WTC11 (cell line): Measurements from ENCODE around the gene STPG2.

Experiments used
- TF ChIP-seq, protein P1 (sequence below): sonication (generic); formaldehyde crosslinking; IDR thresholded peaks from 2 replicates; pipeline ENCODE4 v1.8.1; 2023; ENCODE audit warnings: mild to moderate bottlenecking, missing genetic modification reagents
- TF ChIP-seq, protein P2 (sequence below): fragments of 200-600 bp; IDR thresholded peaks from 2 replicates; pipeline ENCODE4 v1.8.0; 2022; ENCODE audit warnings: antibody characterized with exemption
- TF ChIP-seq, protein P3 (sequence below): sonication (generic); formaldehyde crosslinking; IDR thresholded peaks from 2 replicates; pipeline ENCODE4 v1.8.1; 2023; ENCODE audit warnings: mild to moderate bottlenecking, missing genetic modification reagents, borderline replicate concordance

DNA sequence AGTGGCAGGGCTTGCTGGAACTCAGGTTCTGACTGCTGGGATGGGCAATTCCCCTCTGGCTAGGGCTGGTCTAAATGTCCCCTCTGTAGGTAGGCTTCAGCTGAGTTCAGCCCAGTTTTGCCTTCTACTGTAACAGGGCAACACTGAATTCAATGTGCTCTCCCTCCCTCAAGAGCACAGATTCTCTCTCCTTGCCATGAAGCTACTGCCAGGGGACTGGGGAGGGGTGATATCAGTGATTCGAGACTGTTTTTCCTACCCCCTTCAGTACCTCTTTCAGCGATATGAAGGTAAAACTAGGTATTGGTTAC is 23.4 kb upstream of the STPG2 start:
- TF ChIP-seq, protein P1, sequence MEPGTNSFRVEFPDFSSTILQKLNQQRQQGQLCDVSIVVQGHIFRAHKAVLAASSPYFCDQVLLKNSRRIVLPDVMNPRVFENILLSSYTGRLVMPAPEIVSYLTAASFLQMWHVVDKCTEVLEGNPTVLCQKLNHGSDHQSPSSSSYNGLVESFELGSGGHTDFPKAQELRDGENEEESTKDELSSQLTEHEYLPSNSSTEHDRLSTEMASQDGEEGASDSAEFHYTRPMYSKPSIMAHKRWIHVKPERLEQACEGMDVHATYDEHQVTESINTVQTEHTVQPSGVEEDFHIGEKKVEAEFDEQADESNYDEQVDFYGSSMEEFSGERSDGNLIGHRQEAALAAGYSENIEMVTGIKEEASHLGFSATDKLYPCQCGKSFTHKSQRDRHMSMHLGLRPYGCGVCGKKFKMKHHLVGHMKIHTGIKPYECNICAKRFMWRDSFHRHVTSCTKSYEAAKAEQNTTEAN (CRISPR knock-in tag) = no peak
- TF ChIP-seq, protein P2, sequence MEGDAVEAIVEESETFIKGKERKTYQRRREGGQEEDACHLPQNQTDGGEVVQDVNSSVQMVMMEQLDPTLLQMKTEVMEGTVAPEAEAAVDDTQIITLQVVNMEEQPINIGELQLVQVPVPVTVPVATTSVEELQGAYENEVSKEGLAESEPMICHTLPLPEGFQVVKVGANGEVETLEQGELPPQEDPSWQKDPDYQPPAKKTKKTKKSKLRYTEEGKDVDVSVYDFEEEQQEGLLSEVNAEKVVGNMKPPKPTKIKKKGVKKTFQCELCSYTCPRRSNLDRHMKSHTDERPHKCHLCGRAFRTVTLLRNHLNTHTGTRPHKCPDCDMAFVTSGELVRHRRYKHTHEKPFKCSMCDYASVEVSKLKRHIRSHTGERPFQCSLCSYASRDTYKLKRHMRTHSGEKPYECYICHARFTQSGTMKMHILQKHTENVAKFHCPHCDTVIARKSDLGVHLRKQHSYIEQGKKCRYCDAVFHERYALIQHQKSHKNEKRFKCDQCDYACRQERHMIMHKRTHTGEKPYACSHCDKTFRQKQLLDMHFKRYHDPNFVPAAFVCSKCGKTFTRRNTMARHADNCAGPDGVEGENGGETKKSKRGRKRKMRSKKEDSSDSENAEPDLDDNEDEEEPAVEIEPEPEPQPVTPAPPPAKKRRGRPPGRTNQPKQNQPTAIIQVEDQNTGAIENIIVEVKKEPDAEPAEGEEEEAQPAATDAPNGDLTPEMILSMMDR = no peak
- TF ChIP-seq, protein P3, sequence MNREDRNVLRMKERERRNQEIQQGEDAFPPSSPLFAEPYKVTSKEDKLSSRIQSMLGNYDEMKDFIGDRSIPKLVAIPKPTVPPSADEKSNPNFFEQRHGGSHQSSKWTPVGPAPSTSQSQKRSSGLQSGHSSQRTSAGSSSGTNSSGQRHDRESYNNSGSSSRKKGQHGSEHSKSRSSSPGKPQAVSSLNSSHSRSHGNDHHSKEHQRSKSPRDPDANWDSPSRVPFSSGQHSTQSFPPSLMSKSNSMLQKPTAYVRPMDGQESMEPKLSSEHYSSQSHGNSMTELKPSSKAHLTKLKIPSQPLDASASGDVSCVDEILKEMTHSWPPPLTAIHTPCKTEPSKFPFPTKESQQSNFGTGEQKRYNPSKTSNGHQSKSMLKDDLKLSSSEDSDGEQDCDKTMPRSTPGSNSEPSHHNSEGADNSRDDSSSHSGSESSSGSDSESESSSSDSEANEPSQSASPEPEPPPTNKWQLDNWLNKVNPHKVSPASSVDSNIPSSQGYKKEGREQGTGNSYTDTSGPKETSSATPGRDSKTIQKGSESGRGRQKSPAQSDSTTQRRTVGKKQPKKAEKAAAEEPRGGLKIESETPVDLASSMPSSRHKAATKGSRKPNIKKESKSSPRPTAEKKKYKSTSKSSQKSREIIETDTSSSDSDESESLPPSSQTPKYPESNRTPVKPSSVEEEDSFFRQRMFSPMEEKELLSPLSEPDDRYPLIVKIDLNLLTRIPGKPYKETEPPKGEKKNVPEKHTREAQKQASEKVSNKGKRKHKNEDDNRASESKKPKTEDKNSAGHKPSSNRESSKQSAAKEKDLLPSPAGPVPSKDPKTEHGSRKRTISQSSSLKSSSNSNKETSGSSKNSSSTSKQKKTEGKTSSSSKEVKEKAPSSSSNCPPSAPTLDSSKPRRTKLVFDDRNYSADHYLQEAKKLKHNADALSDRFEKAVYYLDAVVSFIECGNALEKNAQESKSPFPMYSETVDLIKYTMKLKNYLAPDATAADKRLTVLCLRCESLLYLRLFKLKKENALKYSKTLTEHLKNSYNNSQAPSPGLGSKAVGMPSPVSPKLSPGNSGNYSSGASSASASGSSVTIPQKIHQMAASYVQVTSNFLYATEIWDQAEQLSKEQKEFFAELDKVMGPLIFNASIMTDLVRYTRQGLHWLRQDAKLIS (CRISPR knock-in tag) = no peak
